Stimulated activated naive B cell treated with anti-CD40 and anti-IgM and Interleukin-4, amounts not matched to agents 10 μg/mL and 1 μg/mL and 100 μg/mL, for 72 hours (primary cell): Measurements from ENCODE around the gene TMEM256.

Source experiments
- ATAC-seq, 2 donors: fragments of 150-1000 bp; cut with Tn5 transposase; replicated peaks; 2 replicates each; pipeline ENCODE4 v1.10.0; 2021; ENCODE audit warnings: moderate library complexity in 1 of 2
- DNase-seq: peaks from one replicate; pipeline ENCODE4 v3.0.0; 2021
- H3K27ac Mint-ChIP-seq: one replicate; pipeline ENCODE4 v1.8.0; 2022; ENCODE audit warnings: mild to moderate bottlenecking, mixed read lengths
- H3K27me3 Mint-ChIP-seq, 2 donors: one replicate each; pipeline ENCODE4 v1.8.0; 2022; ENCODE audit warnings: mixed read lengths in 2 of 2
- H3K36me3 Mint-ChIP-seq, 2 donors: one replicate each; pipeline ENCODE4 v1.8.0; 2022; ENCODE audit warnings: mixed read lengths in 2 of 2, mild to moderate bottlenecking in 1 of 2
- H3K4me1 Mint-ChIP-seq, 2 donors: one replicate each; pipeline ENCODE4 v1.8.0; 2022; ENCODE audit warnings: mixed read lengths in 2 of 2, mild to moderate bottlenecking in 1 of 2
- H3K4me3 Mint-ChIP-seq, 2 donors: one replicate each; pipeline ENCODE4 v1.8.0; 2022; ENCODE audit warnings: mild to moderate bottlenecking in 2 of 2, mixed read lengths in 2 of 2, moderate library complexity in 1 of 2
- H3K9me3 Mint-ChIP-seq, 2 donors: one replicate each; pipeline ENCODE4 v1.8.0; 2022; ENCODE audit warnings: mixed read lengths in 2 of 2, mild to moderate bottlenecking in 1 of 2

TMEM256 gene

GRCh38 chr17:7437950-7438614 is 34.2 kb upstream of the TMEM256 start:
- Mint-ChIP-seq H3K36me3 (peaks cover 14 to 16% of the 10 kb centered on the region in 2 donors), H3K4me1 (peaks cover 36 to 49% of the 10 kb centered on the region in 2 donors), H3K27ac (peak overlapping the region; percentile 87), H3K27me3 (peaks cover 45 to 49% of the 10 kb centered on the region in 2 donors), H3K9me3 (no peaks in the 10 kb centered on the region), H3K4me3 (peak overlapping the region; percentile 65 to 88)
- no peak for DNase-seq
- no peak for ATAC-seq

DNA sequence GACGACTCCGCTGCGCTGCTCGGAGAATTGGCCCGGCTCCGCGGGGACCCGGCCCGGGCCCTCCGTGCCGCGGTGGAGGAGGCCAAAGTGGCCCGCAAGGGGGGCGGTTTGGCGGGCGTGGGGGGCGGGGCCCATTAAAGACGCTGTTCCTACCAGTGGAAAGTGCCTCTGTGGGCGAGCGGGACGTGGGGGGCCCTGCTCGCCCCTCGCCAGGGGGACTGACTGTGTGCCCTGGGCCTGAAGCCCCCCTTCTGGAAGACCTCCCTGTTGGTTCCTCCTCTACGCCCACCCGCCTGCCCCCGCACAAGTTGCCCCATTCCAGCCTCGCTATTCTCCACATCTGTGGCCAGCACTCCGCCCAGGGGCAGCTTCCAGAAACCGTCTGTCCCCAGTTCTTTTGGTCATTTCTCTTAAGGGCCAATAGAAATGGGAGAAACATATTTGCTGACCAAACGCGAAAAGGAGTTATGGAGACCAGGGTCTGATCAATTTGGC is 33.5 kb upstream of the TMEM256 start:
- no peak for ATAC-seq
- H3K36me3 Mint-ChIP-seq = peaks cover 14 to 16% of the 10 kb centered on the region in 2 donors
- no peak for DNase-seq
- no peak overlapping the region for H3K27ac Mint-ChIP-seq
- peaks cover 36 to 49% of the 10 kb centered on the region in 2 donors for H3K4me1 Mint-ChIP-seq
- H3K27me3 Mint-ChIP-seq = peaks cover 39 to 44% of the 10 kb centered on the region in 2 donors
- peak overlapping the region; percentile 89 to 94 for H3K4me3 Mint-ChIP-seq
- H3K9me3 Mint-ChIP-seq = no peaks in the 10 kb centered on the region

DNA sequence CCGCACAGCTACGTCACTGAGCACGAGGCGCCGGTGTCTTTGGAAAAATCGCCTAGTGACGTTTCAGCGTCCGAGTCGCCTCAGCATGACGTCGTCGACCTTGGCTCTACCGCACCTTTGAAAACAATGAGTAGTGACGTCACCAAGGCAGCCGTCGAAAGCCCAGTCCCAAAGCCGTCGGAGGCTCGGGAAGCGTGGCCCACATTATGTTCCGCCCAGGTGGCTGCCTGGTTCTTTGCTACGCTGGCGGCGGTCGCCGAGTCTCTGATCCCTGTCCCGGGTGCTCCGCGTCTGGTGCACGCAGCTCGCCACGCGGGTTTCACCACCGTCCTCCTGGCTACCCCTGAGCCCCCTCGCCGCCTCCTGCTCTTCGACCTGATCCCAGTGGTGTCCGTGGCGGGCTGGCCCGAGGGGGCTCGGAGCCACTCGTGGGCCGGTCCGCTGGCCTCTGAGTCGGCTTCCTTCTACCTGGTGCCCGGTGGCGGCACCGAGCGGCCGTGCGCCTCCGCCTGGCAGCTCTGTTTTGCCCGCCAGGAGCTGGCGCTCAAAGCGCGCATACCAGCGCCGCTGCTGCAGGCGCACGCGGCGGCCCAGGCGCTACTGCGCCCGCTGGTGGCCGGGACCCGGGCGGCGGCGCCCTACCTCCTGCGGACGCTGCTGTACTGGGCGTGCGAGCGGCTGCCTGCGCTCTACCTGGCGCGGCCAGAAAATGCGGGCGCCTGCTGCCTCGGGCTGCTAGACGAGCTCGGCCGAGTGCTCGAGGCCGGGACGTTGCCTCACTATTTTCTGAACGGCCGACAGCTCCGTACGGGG is 32.9 kb upstream of the TMEM256 start:
- no peaks in the 10 kb centered on the region for H3K9me3 Mint-ChIP-seq

GRCh38 chr17:7435676-7436555 is 32.0 kb upstream of the TMEM256 start:
- ATAC-seq = peak; percentile 34 to 45
- Mint-ChIP-seq H3K27ac (peak overlapping the region; percentile 93), H3K4me3 (peak overlapping the region; percentile 89 to 94), H3K9me3 (no peaks in the 10 kb centered on the region), H3K27me3 (peaks cover 28 to 29% of the 10 kb centered on the region in 2 donors), H3K4me1 (peaks cover 35 to 49% of the 10 kb centered on the region in 2 donors), H3K36me3 (peaks cover 14 to 16% of the 10 kb centered on the region in 2 donors)
- DNase-seq = peak; percentile 52

More for the DNA sequence above, 32.9 kb upstream of the TMEM256 start:
- peaks cover 35 to 37% of the 10 kb centered on the region in 2 donors for H3K27me3 Mint-ChIP-seq
- peak overlapping the region; percentile 89 to 94 for H3K4me3 Mint-ChIP-seq
- ATAC-seq (peak; percentile 58 to 63), DNase-seq (peak; percentile 71)
- peak overlapping the region; percentile 81 for H3K27ac Mint-ChIP-seq
- H3K36me3 Mint-ChIP-seq = peaks cover 14 to 16% of the 10 kb centered on the region in 2 donors
- H3K4me1 Mint-ChIP-seq = peaks cover 36 to 49% of the 10 kb centered on the region in 2 donors

GRCh38 chr17:7432296-7432695 is 28.4 kb upstream of the TMEM256 start:
- H3K4me3 Mint-ChIP-seq = no peak overlapping the region
- ATAC-seq (no peak), DNase-seq (no peak)
- no peaks in the 10 kb centered on the region for H3K9me3 Mint-ChIP-seq
- peaks cover 3% of the 10 kb centered on the region in 2 donors for H3K36me3 Mint-ChIP-seq
- peaks cover 9 to 16% of the 10 kb centered on the region in 2 donors for H3K4me1 Mint-ChIP-seq
- peak overlapping the region; percentile 20 for H3K27ac Mint-ChIP-seq
- peaks cover 0 to 4% of the 10 kb centered on the region in 2 donors for H3K27me3 Mint-ChIP-seq

GRCh38 chr17:7431231-7431630 is 27.3 kb upstream of the TMEM256 start:
- Mint-ChIP-seq H3K4me1 (peaks cover 3 to 5% of the 10 kb centered on the region in 2 donors), H3K4me3 (no peak overlapping the region), H3K27me3 (peaks cover 0 to 6% of the 10 kb centered on the region in 2 donors), H3K27ac (no peak overlapping the region), H3K9me3 (no peaks in the 10 kb centered on the region), H3K36me3 (no peaks in the 10 kb centered on the region)
- ATAC-seq = no peak
- no peak for DNase-seq

GRCh38 chr17:7429722-7430121 is 25.8 kb upstream of the TMEM256 start:
- H3K4me3 Mint-ChIP-seq = peak overlapping the region in 1 of 2 donors; percentile 10
- no peak for DNase-seq
- peaks cover 0 to 15% of the 10 kb centered on the region in 2 donors for H3K27me3 Mint-ChIP-seq
- no peaks in the 10 kb centered on the region for H3K9me3 Mint-ChIP-seq
- no peaks in the 10 kb centered on the region for H3K36me3 Mint-ChIP-seq
- H3K27ac Mint-ChIP-seq = no peak overlapping the region
- no peak for ATAC-seq
- no peaks in the 10 kb centered on the region for H3K4me1 Mint-ChIP-seq

- no peak for DNase-seq
- peak within 1 kb of the TSS; percentile 79 for H3K27ac Mint-ChIP-seq
- H3K36me3 Mint-ChIP-seq = no peaks in the 10 kb centered on the region
- no peak within 1 kb of the TSS for H3K4me3 Mint-ChIP-seq
- H3K27me3 Mint-ChIP-seq = peaks cover 3 to 20% of the 10 kb centered on the region in 2 donors
- ATAC-seq = no peak
- no peaks in the 10 kb centered on the region for H3K9me3 Mint-ChIP-seq
- H3K4me1 Mint-ChIP-seq = no peaks in the 10 kb centered on the region
These were observed 24.7 kb upstream of the TMEM256 start, which contains the start of gene SPEM3 for GRCh38 chr17:7428557-7428956. TSS of gene SPEM3 (plus strand) at chr17:7428857. CDS start at chr17:7428903, 46 bp downstream.

DNA sequence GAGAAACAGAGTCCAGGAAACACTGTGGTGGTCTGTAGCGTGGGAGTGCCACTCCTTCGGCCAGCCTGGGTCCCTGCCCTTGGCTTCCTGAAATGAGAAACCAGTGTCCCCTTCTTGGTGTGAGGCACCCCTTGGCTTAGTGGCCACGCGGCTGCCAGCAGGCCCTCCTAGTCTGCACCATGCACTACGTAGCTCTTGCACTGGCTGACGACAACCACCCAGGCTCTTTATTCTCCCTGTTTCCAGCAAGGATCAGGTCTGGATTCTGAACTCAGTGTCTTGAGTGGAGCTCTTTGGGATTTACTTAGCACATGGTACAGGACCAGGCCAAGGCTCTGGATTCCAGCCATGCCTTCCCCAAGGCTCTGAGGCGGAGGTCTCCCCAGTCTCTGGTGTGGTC is 23.7 kb upstream of the TMEM256 start:
- ATAC-seq (no peak), DNase-seq (no peak)
- Mint-ChIP-seq H3K27me3 (peaks cover 5 to 20% of the 10 kb centered on the region in 2 donors), H3K9me3 (no peaks in the 10 kb centered on the region), H3K4me3 (no peak overlapping the region), H3K27ac (no peak overlapping the region), H3K4me1 (no peaks in the 10 kb centered on the region), H3K36me3 (no peaks in the 10 kb centered on the region)

DNA sequence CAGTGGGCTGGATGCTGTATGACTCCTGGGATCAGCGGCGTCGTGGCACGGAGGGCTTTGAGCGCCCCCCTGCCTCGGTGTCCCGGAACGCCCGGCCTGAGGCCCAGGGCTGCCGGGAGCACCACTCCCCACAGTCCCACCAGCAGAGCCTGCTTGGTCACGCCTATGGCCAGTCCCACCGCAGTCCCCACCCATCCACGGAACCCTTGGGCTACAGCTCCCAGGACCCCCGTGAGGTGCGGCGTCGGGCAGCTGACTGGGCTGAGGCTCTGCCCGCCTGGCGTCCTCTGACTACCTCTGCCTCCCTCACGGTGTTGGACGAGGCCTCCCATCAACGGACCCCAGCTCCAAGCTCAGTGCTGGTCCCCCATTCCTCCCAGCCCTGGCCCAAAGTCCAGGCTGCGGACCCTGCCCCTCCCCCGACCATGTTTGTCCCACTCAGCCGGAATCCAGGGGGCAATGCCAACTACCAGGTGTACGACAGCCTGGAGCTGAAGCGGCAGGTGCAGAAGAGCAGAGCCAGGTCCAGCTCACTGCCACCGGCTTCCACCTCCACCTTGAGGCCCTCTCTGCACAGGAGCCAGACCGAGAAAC is 23.1 kb upstream of the TMEM256 start:
- Mint-ChIP-seq H3K9me3 (no peaks in the 10 kb centered on the region), H3K27ac (no peak overlapping the region), H3K4me1 (no peaks in the 10 kb centered on the region), H3K27me3 (peaks cover 5 to 20% of the 10 kb centered on the region in 2 donors), H3K4me3 (no peak overlapping the region), H3K36me3 (no peaks in the 10 kb centered on the region)
- DNase-seq (no peak), ATAC-seq (no peak)

GRCh38 chr17:7426203-7426863 is 22.4 kb upstream of the TMEM256 start:
- Mint-ChIP-seq H3K27ac (no peak overlapping the region), H3K4me3 (no peak overlapping the region), H3K36me3 (no peaks in the 10 kb centered on the region), H3K4me1 (no peaks in the 10 kb centered on the region), H3K27me3 (peaks cover 5 to 20% of the 10 kb centered on the region in 2 donors), H3K9me3 (no peaks in the 10 kb centered on the region)
- ATAC-seq (no peak), DNase-seq (no peak)

DNA sequence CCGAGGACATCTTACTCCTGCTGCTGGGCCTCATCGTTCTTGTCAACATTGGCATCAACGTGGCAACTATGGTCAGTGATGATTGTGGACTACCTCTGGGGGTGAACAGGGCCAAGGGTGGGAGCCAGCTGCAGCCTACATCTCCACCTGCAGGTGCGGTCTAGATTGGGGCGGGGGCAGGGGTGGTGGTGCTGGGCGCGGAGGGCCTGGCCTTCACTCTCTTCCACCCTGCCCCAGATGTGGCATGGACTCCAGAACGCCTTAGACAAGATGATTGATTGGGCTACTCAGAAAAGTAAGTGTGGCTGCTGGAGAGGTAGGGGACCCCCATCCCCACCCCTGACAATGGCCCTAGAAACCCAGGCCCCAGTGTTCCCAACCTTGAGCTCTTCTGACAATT is 21.9 kb upstream of the TMEM256 start:
- ATAC-seq = no peak
- Mint-ChIP-seq H3K9me3 (no peaks in the 10 kb centered on the region), H3K4me1 (no peaks in the 10 kb centered on the region), H3K4me3 (no peak overlapping the region), H3K27ac (no peak overlapping the region), H3K27me3 (peaks cover 5 to 20% of the 10 kb centered on the region in 2 donors), H3K36me3 (no peaks in the 10 kb centered on the region)
- no peak for DNase-seq

DNA sequence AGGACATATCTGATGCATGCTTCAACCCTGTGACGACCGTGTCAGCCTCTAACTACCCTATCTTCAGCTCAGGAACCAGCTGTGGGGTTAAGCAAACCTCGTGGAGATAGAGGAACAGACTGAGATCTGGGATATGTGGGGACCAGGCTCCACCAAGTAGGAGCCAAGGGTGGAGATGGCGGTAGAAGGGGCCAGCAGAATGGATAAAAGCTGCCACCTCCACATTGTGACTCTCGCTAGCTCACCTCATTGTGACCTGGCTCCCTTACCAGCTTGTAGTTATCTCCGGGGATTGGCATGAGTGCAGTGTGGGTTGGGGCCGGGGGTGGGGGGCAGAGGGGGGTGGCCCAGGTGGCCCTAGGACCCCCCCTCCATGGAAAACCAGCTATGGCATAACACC is 21.4 kb upstream of the TMEM256 start, which contains the start of gene SPEM2:
Gene SPEM2 (plus strand): TSS at position 301 of the 400 bp plus-strand sequence. CDS start 73 bp downstream, at position 374.
- DNase-seq = no peak
- H3K4me1 Mint-ChIP-seq = no peaks in the 10 kb centered on the region
- H3K4me3 Mint-ChIP-seq = no peak within 1 kb of the TSS
- H3K36me3 Mint-ChIP-seq = no peaks in the 10 kb centered on the region
- ATAC-seq = no peak
- H3K9me3 Mint-ChIP-seq = no peaks in the 10 kb centered on the region
- peaks cover 5 to 19% of the 10 kb centered on the region in 2 donors for H3K27me3 Mint-ChIP-seq
- no peak within 1 kb of the TSS for H3K27ac Mint-ChIP-seq
